ENCODE results near the gene ZBTB20.

- TF ChIP-seq CTCF (IDR thresholded peaks at IDR 0.05; ENCODE audit: low read length), result no peak
- TF ChIP-seq EZH2phosphoT487 (IDR thresholded peaks at IDR 0.05; ENCODE audit: low read length), result no peak
Measured at GRCh38 chr3:114609973-114610630, 537.0 kb downstream of the ZBTB20 start.

Data from MM.1S (cell line).